Measurements from ENCODE around the gene CIT. TPM values are rescaled to one million over a fixed set of nuclear protein-coding genes. Genes with fewer than 3 reads are reported as not detected.

CIT gene, protein sequence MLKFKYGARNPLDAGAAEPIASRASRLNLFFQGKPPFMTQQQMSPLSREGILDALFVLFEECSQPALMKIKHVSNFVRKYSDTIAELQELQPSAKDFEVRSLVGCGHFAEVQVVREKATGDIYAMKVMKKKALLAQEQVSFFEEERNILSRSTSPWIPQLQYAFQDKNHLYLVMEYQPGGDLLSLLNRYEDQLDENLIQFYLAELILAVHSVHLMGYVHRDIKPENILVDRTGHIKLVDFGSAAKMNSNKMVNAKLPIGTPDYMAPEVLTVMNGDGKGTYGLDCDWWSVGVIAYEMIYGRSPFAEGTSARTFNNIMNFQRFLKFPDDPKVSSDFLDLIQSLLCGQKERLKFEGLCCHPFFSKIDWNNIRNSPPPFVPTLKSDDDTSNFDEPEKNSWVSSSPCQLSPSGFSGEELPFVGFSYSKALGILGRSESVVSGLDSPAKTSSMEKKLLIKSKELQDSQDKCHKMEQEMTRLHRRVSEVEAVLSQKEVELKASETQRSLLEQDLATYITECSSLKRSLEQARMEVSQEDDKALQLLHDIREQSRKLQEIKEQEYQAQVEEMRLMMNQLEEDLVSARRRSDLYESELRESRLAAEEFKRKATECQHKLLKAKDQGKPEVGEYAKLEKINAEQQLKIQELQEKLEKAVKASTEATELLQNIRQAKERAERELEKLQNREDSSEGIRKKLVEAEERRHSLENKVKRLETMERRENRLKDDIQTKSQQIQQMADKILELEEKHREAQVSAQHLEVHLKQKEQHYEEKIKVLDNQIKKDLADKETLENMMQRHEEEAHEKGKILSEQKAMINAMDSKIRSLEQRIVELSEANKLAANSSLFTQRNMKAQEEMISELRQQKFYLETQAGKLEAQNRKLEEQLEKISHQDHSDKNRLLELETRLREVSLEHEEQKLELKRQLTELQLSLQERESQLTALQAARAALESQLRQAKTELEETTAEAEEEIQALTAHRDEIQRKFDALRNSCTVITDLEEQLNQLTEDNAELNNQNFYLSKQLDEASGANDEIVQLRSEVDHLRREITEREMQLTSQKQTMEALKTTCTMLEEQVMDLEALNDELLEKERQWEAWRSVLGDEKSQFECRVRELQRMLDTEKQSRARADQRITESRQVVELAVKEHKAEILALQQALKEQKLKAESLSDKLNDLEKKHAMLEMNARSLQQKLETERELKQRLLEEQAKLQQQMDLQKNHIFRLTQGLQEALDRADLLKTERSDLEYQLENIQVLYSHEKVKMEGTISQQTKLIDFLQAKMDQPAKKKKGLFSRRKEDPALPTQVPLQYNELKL (N-terminal part only)
- total RNA-seq (10 to 100 TPM in 8 of 9 donors, 1 to 10 TPM in 1; 4.3 to 65.9 (median 23.1) TPM), polyA plus RNA-seq (10 to 100 TPM in 2 of 3 donors, 1 to 10 TPM in 1; 5.9 to 24.9 (median 13.3) TPM)
- long read RNA-seq, donor 1, partial matches to known transcripts = 0 of 1 reads
- long read RNA-seq, donor 1, other reads (novel, unspliced or antisense) = 0 of 1 reads
- long read RNA-seq, donor 2 = 0 reads
- long read RNA-seq, donor 3 = 0 reads
- long read RNA-seq, donor 4, partial matches to known transcripts = 0 of 4 reads
- long read RNA-seq, donor 4, other reads (novel, unspliced or antisense) = 4 of 4 reads
- long read RNA-seq, donor 5, partial matches to known transcripts = 42 of 72 reads
- long read RNA-seq, donor 5, other reads (novel, unspliced or antisense) = 30 of 72 reads
- long read RNA-seq, donor 6, partial matches to known transcripts = 4 of 10 reads
- long read RNA-seq, donor 6, other reads (novel, unspliced or antisense) = 6 of 10 reads
- long read RNA-seq, donor 7 = 0 reads
- long read RNA-seq, donor 8 = 0 reads
- long read RNA-seq, donor 9 = 0 reads
- long read RNA-seq, donor 10 = 0 reads

DNA sequence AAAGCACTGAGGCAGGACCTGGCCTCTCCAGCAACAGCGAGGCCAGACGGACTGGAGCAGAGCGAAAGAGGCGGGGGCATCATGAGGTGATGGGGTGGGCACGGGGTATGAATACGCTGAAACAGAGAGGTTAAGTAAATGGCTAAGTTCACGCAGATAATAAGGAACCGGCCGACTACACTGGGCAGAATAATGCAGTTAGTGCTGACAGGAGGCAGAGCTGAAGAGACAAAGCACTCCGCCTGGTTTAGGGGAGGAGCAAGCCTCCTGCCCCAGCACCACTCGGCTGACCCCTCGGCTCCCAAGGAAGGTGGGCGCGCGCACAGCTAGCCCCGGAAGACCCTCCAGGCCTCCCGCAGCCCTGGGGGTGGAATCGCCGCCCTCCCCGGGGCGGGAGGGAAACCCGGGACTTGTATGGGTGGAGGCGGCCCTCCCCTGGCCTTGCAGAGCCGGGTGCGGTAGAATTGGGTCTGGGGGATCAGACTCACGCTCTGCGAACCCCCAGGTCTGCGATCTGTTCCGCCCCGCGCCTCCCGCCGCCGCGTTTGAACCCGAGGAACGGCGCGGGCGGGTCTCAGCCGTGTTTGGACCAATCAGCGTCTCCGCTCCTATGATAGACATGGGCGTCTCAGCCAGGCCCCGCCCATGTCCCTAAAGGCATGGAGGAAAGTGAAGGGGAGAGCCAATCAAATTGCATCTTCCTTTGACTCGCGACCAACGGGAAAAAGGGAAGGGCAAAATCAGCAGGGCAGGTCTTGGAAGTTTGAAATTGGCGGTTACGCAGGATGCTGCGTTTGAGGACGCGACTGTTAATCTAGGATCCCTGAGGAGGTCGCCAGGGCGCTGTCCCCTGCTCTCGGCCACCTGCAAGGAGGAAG lies at the start of gene CIT:
Gene CIT, minus strand, starts transcription at position 560 of the 878 bp plus-strand sequence. CDS start 1,152 bp downstream, outside the sequence.
- H3K27ac ChIP-seq = no peak within 1 kb of the TSS
- 0 to 3% (median 1%) methylated on average over 20 to 56 of the region's 56 CpGs for WGBS, 4 donors
- intact Hi-C loops (cut with DNase I) = no loop called here

GRCh38 chr12:119925269-119925668 lies 48.1 kb upstream of the CIT start:
- Histone ChIP-seq H3K27me3 (no peaks in the 10 kb centered on the region), H3K4me1 (replicated peaks in 1 of 2) (no peaks in the 10 kb centered on the region), H3K36me3 (replicated peaks in 1 of 2) (no peaks in the 10 kb centered on the region), H3K27ac (no peak overlapping the region), H3K4me3 (no peak overlapping the region), H3K9me3 (replicated peaks in 1 of 3) (no peaks in the 10 kb centered on the region)
- no peak for DNase-seq
- TF ChIP-seq, protein P1, sequence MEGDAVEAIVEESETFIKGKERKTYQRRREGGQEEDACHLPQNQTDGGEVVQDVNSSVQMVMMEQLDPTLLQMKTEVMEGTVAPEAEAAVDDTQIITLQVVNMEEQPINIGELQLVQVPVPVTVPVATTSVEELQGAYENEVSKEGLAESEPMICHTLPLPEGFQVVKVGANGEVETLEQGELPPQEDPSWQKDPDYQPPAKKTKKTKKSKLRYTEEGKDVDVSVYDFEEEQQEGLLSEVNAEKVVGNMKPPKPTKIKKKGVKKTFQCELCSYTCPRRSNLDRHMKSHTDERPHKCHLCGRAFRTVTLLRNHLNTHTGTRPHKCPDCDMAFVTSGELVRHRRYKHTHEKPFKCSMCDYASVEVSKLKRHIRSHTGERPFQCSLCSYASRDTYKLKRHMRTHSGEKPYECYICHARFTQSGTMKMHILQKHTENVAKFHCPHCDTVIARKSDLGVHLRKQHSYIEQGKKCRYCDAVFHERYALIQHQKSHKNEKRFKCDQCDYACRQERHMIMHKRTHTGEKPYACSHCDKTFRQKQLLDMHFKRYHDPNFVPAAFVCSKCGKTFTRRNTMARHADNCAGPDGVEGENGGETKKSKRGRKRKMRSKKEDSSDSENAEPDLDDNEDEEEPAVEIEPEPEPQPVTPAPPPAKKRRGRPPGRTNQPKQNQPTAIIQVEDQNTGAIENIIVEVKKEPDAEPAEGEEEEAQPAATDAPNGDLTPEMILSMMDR (IDR thresholded peaks at IDR 0.05) = no peak
- TF ChIP-seq POLR2A (IDR thresholded peaks at IDR 0.05) = no peak
- intact Hi-C loops (cut with DNase I) = no loop called here

More for the DNA sequence above, at the start of gene CIT:
- DNase-seq = peak; percentile 88 to 94 (median 89)
- peak within 1 kb of the TSS in 3 of 4 donors; percentile 49 to 67 (median 55) for H3K4me3 ChIP-seq
- H3K27me3 ChIP-seq = no peaks in the 10 kb centered on the region
- H3K36me3 ChIP-seq (replicated peaks in 1 of 2) = no peaks in the 10 kb centered on the region
- peaks cover 3 to 8% of the 10 kb centered on the region in 2 donors for H3K4me1 ChIP-seq (replicated peaks in 1 of 2)
- TF ChIP-seq, protein P1 (IDR thresholded peaks at IDR 0.05) = no peak
- TF ChIP-seq POLR2A (IDR thresholded peaks at IDR 0.05) = no peak
- no peaks in the 10 kb centered on the region for H3K9me3 ChIP-seq (replicated peaks in 1 of 3)

DNA sequence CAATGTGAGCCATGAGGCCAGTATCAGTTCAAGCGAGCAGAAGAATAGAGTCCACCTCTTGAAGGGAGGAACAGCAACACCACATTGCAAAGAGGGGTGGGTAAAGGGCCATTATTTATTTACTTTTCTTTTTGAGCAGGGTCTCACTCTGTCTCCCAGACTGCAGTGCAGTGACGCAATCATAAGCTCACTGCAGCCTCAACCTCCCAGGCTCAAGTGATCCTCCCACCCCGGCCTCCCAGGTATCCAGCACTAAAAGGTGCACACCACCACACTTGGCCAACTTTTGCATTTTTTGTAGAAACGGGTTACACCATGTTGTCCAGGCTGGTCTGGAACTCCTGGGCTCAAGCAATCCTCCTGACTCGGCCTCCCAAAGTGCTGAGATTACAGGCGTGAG lies 42.9 kb upstream of the CIT start:
- Histone ChIP-seq H3K27me3 (no peaks in the 10 kb centered on the region), H3K9me3 (replicated peaks in 1 of 3) (no peaks in the 10 kb centered on the region), H3K4me3 (no peak overlapping the region), H3K4me1 (replicated peaks in 1 of 2) (no peaks in the 10 kb centered on the region), H3K36me3 (replicated peaks in 1 of 2) (no peaks in the 10 kb centered on the region), H3K27ac (no peak overlapping the region)
- DNase-seq = no peak
- TF ChIP-seq, protein P1 (IDR thresholded peaks at IDR 0.05) = no peak
- no peak for TF ChIP-seq POLR2A (IDR thresholded peaks at IDR 0.05)
- intact Hi-C loops (cut with DNase I) = no loop called here
- WGBS, 4 donors = 82 to 87% (median 85%) methylated on average over 6 of the region's 6 CpGs

Measured in adrenal gland (tissue), 19 donors.